LHCN-M2 (cell line): ENCODE results near the gene STK10. TPM values are rescaled to one million over a fixed set of nuclear protein-coding genes. Genes with fewer than 3 reads are reported as not detected.

Experiments used
- total RNA-seq: library from RNA; depleted of rRNA; stranded (reverse); fragments of >200 nt; gene quantifications from 2 replicates; pipeline ENCODE4 v1.2.3, GENCODE V29; 2014; rRNA removed

Gene STK10
- total RNA-seq, 1 experiment from 2014 or later: 15.9 TPM

Other genes with a start within 250 kb of the STK10 start
- 69.2 and 78.4 TPM in 2 replicates for gene FBXW11, start 181.6 kb downstream of the STK10 start, total RNA-seq
- not detected in 2 replicates for gene EFCAB9, start 5.9 kb upstream of the STK10 start, total RNA-seq
- gene UBTD2, start 95.5 kb upstream of the STK10 start, total RNA-seq: 17.6 and 26.1 TPM in 2 replicates